H1 (cell line): ENCODE data around the gene SLC12A8. TPM values are rescaled to one million over a fixed set of nuclear protein-coding genes. Genes with fewer than 3 reads are reported as not detected.

Source experiments
- CTCF ChIA-PET: fragments of 300-600 bp; sonication (Branson Sonifier 250); formaldehyde crosslinking; loops from one replicate; lab custom pipeline; 2021; ENCODE audit not compliant: partially characterized antibody; lab: Charles Lee
- POLR2A ChIA-PET: fragments of 300-600 bp; sonication (Branson Sonifier 250); formaldehyde crosslinking; loops from one replicate; lab custom pipeline; 2021; ENCODE audit warnings: inconsistent platforms; ENCODE audit not compliant: partially characterized antibody; lab: Charles Lee
- DNase-seq, 2 experiments: peaks; one replicate each; pipeline versions ENCODE4 v3.0.0 to v3.0.0-alpha.2; 2010 to 2022; ENCODE audit warnings: low spot score in 2 of 2, low read depth in 1 of 2, mixed read lengths in 1 of 2
- FAIRE-seq: peaks from 2 replicates; lab custom pipeline; 2011; peaks lifted over from hg19 to GRCh38; lab: Jason Lieb, UNC
- H2AFZ ChIP-seq: 2 replicates; pipeline ENCODE4 v1.8.1; 2012; ENCODE audit warnings: low read length, inconsistent platforms
- H2AK5ac ChIP-seq: 2 replicates; pipeline ENCODE4 v1.6.1; 2013; ENCODE audit warnings: low read depth, low read length
- H2BK120ac ChIP-seq: replicated peaks from 2 replicates; pipeline ENCODE3; 2013; ENCODE audit warnings: low read depth, low read length, inconsistent platforms
- H2BK12ac ChIP-seq: 2 replicates; pipeline ENCODE4 v1.6.1; 2013; ENCODE audit warnings: low read depth, low read length
- H2BK15ac ChIP-seq: 2 replicates; pipeline ENCODE4 v1.6.1; 2013; ENCODE audit warnings: low read length
- H2BK20ac ChIP-seq: 2 replicates; pipeline ENCODE4 v1.6.1; 2013; ENCODE audit warnings: low read length
- H2BK5ac ChIP-seq: 2 replicates; pipeline ENCODE4 v1.6.1; 2013; ENCODE audit warnings: low read depth, low read length
- H3K14ac ChIP-seq: 2 replicates; pipeline ENCODE4 v1.6.1; 2013; ENCODE audit warnings: inconsistent platforms; ENCODE audit not compliant: insufficient read length
- H3K18ac ChIP-seq: 2 replicates; pipeline ENCODE4 v1.6.1; 2013; ENCODE audit warnings: low read length; ENCODE audit errors: extremely low read depth
- H3K23ac ChIP-seq: 2 replicates; pipeline ENCODE4 v1.6.1; 2013; ENCODE audit warnings: inconsistent platforms; ENCODE audit not compliant: insufficient read length
- H3K23me2 ChIP-seq: 2 replicates; pipeline ENCODE4 v1.6.1; 2013; ENCODE audit warnings: low read depth, low read length
- H3K27ac ChIP-seq: 2 replicates; pipeline ENCODE4 v1.6.1; 2011; ENCODE audit warnings: low read depth, low read length, inconsistent platforms
- H3K27me3 ChIP-seq, 4 experiments: replicated peaks in 1 of 4; 1 replicate in 1 of 4; 2 replicates in 3 of 4; pipeline versions ENCODE4 v1.6.1 to v1.8.1; 2011 to 2013; ENCODE audit warnings: low read length in 3 of 4, mild to moderate bottlenecking in 3 of 4, inconsistent platforms in 2 of 4, mixed read lengths in 2 of 4, moderate library complexity in 1 of 4; ENCODE audit not compliant: control insufficient read depth in 3 of 4, insufficient read depth in 3 of 4; ENCODE audit errors: extremely low read depth in 1 of 4
- H3K36me3 ChIP-seq, 4 experiments: 2 replicates each; pipeline versions ENCODE4 v1.6.1 to v1.8.1; 2011 to 2013; ENCODE audit warnings: mild to moderate bottlenecking in 4 of 4, low read length in 3 of 4, moderate library complexity in 2 of 4, control low read depth in 1 of 4, inconsistent platforms in 1 of 4; ENCODE audit not compliant: insufficient read depth in 4 of 4, control insufficient read depth in 2 of 4
- H3K4ac ChIP-seq: replicated peaks from 2 replicates; pipeline ENCODE3; 2013; ENCODE audit warnings: low read length, low read depth, mixed read lengths, inconsistent platforms; ENCODE audit not compliant: insufficient read length
- H3K4me1 ChIP-seq, 4 experiments: replicated peaks in 1 of 4; 1 replicate in 1 of 4; 2 replicates in 3 of 4; pipeline versions ENCODE4 v1.6.1 to v1.8.1; 2011 to 2013; ENCODE audit warnings: low read length in 3 of 4, inconsistent platforms in 2 of 4, mixed read lengths in 1 of 4; ENCODE audit not compliant: insufficient read depth in 4 of 4, control insufficient read depth in 3 of 4
- H3K4me2 ChIP-seq, 2 experiments: 2 replicates each; pipeline versions ENCODE4 v1.6.1 to v1.8.1; 2011 to 2013; ENCODE audit warnings: low read depth in 2 of 2, low read length in 2 of 2, control low read depth in 1 of 2, inconsistent platforms in 1 of 2, mild to moderate bottlenecking in 1 of 2; ENCODE audit not compliant: insufficient read depth in 1 of 2
- H3K4me3 ChIP-seq, 4 experiments: fragments of 200-600, 300-600 bp in 1 of 4; sonication (generic), shearing (Covaris generic), sonication (Bioruptor Twin) in 1 of 4; 2 replicates each; pipeline versions ENCODE4 v1.5.1 to v1.8.1; 2011 to 2016; ENCODE audit warnings: low read length in 4 of 4, low read depth in 3 of 4, control low read depth in 2 of 4, inconsistent platforms in 2 of 4, mild to moderate bottlenecking in 2 of 4, mixed read lengths in 1 of 4, moderate library complexity in 1 of 4; ENCODE audit not compliant: insufficient read depth in 2 of 4; ENCODE audit errors: extremely low read depth in 1 of 4
- H3K56ac ChIP-seq: replicated peaks from 2 replicates; pipeline ENCODE3; 2013; ENCODE audit warnings: low read depth, mild to moderate bottlenecking, mixed read lengths, low read length, inconsistent platforms; ENCODE audit not compliant: insufficient read length
- H3K79me1 ChIP-seq: 2 replicates; pipeline ENCODE4 v1.6.1; 2013; ENCODE audit warnings: low read depth, low read length, control low read depth
- H3K79me2 ChIP-seq, 2 experiments: 2 replicates each; pipeline versions ENCODE4 v1.6.1 to v1.8.1; 2012 to 2013; ENCODE audit warnings: low read length in 2 of 2, mild to moderate bottlenecking in 2 of 2, inconsistent platforms in 1 of 2; ENCODE audit not compliant: insufficient read depth in 2 of 2, control insufficient read depth in 1 of 2
- H3K9ac ChIP-seq, 4 experiments: replicated peaks in 1 of 4; 1 replicate in 1 of 4; 2 replicates in 3 of 4; pipeline versions ENCODE4 v1.6.1 to v1.8.1; 2011 to 2013; ENCODE audit warnings: low read depth in 3 of 4, low read length in 3 of 4, control low read depth in 2 of 4, mild to moderate bottlenecking in 2 of 4, moderate library complexity in 2 of 4, inconsistent platforms in 1 of 4; ENCODE audit errors: extremely low read depth in 1 of 4
- H3K9me3 ChIP-seq, 2 experiments: 2 replicates each; pipeline versions ENCODE4 v1.6.1 to v1.8.1; 2012 to 2013; ENCODE audit warnings: mild to moderate bottlenecking in 2 of 2, moderate library complexity in 2 of 2, control low read depth in 1 of 2, inconsistent platforms in 1 of 2, low read depth in 1 of 2, low read length in 1 of 2, mixed read lengths in 1 of 2; ENCODE audit not compliant: insufficient read depth in 2 of 2
- H4K20me1 ChIP-seq, 2 experiments: replicated peaks in 1 of 2; 2 replicates each; pipeline versions ENCODE3 to v1.8.1; 2011 to 2013; ENCODE audit warnings: inconsistent platforms in 2 of 2, low read length in 2 of 2, mild to moderate bottlenecking in 1 of 2; ENCODE audit not compliant: insufficient read depth in 2 of 2, control insufficient read depth in 1 of 2
- H4K5ac ChIP-seq: 2 replicates; pipeline ENCODE4 v1.6.1; 2013; ENCODE audit warnings: low read length, low read depth, mixed read lengths, inconsistent platforms; ENCODE audit not compliant: insufficient read length
- H4K8ac ChIP-seq: 2 replicates; pipeline ENCODE4 v1.8.0; 2013; ENCODE audit warnings: mild to moderate bottlenecking, moderate library complexity, low read length, inconsistent platforms; ENCODE audit not compliant: insufficient read depth; ENCODE audit errors: extremely low read depth
- H4K91ac ChIP-seq: replicated peaks from 2 replicates; pipeline ENCODE3; 2013; ENCODE audit warnings: low read length, mixed read lengths, inconsistent platforms; ENCODE audit not compliant: insufficient read length
- CREB1 ChIP-seq: IDR thresholded peaks from 2 replicates; pipeline ENCODE4 v1.6.1; 2012; ENCODE audit warnings: inconsistent platforms
- EGR1 ChIP-seq: IDR thresholded peaks from 2 replicates; pipeline ENCODE4 v1.6.1; 2011; ENCODE audit warnings: low read depth, low read length, borderline replicate concordance
- JUN ChIP-seq: IDR thresholded peaks from 2 replicates; pipeline ENCODE4 v1.6.1; 2011; ENCODE audit warnings: low read depth, mild to moderate bottlenecking, improper control_type of control experiment, low read length
- JUND ChIP-seq: IDR thresholded peaks from 2 replicates; pipeline ENCODE4 v1.6.1; 2011; ENCODE audit warnings: mild to moderate bottlenecking, improper control_type of control experiment, low read length
- KDM4A ChIP-seq: IDR thresholded peaks from one replicate; pipeline ENCODE4 v1.7.1; 2012; ENCODE audit warnings: low read depth, mild to moderate bottlenecking, moderate library complexity, low read length, inconsistent platforms; ENCODE audit not compliant: severe bottlenecking
- SIN3A ChIP-seq, 2 experiments: IDR thresholded peaks in 1 of 2; conservative IDR thresholded peaks in 1 of 2; 2 replicates each; pipeline ENCODE4 v1.6.1; 2011 to 2012; ENCODE audit warnings: low read length in 2 of 2, improper control_type of control experiment in 1 of 2, low read depth in 1 of 2, mild to moderate bottlenecking in 1 of 2
- SIRT6 ChIP-seq: IDR thresholded peaks from one replicate; pipeline ENCODE4 v1.7.1; 2012; ENCODE audit warnings: low read length, inconsistent platforms
- SP2 ChIP-seq: IDR thresholded peaks from 2 replicates; pipeline ENCODE4 v1.6.1; 2012; ENCODE audit warnings: mild to moderate bottlenecking, low read length, inconsistent platforms
- TAF7 ChIP-seq: optimal IDR thresholded peaks from 2 replicates; pipeline ENCODE3; 2011; ENCODE audit warnings: low read depth, mild to moderate bottlenecking, inconsistent platforms, low read length, moderate library complexity, borderline replicate concordance
- TBP ChIP-seq: IDR thresholded peaks from 2 replicates; pipeline ENCODE4 v1.6.1; 2011; ENCODE audit warnings: low read depth, low read length, improper control_type of control experiment
- WGBS, 2 experiments: shearing (Covaris generic) in 1 of 2; methylation state at CpG; one replicate each; pipeline versions ENCODE4 v1.1.6 to v1.1.7; 2013 to 2015; ENCODE audit warnings: low lambda C conversion rate in 2 of 2, mixed read lengths in 2 of 2, inconsistent platforms in 1 of 2, low coverage in 1 of 2, missing lambda C conversion rate in 1 of 2; ENCODE audit not compliant: insufficient replicate concordance in 2 of 2, insufficient coverage in 1 of 2, insufficient read length in 1 of 2; ENCODE audit errors: extremely low coverage in 1 of 2, missing lambda C conversion rate in 1 of 2; 5-methylcytosine and 5-hydroxymethylcytosine counted together
- polyA plus RNA-seq, 7 experiments: library from polyadenylated mRNA; depleted of rRNA in 3 of 7; stranded (reverse) in 5 of 7; unstranded in 2 of 7; fragments of >200 nt in 5 of 7; fragments of 200-250 nt in 2 of 7; gene quantifications; 1 replicate in 5 of 7; 2 replicates in 1 of 7; 4 replicates in 1 of 7; pipeline versions ENCODE4 v1.2.1 to v1.2.3, GENCODE V29; 2011 to 2013; ENCODE audit warnings: missing spikeins in 2 of 7, mixed read lengths in 2 of 7
- total RNA-seq: library from RNA; stranded (reverse); fragmentation: NEBNext Ultra II Directional; extraction: Animal tissue kit (Norgen Biotek cat#: 25700); gene quantifications from 2 replicates; pipeline ENCODE4 v1.2.1, GENCODE V29; 2021
- TF ChIP-seq, protein P1 (sequence below): IDR thresholded peaks from 2 replicates; pipeline ENCODE4 v1.6.1; 2011; ENCODE audit warnings: low read length, improper control_type of control experiment
- TF ChIP-seq, protein P2 (sequence below): IDR thresholded peaks from 2 replicates; pipeline ENCODE4 v1.6.1; 2012; ENCODE audit warnings: low read length, inconsistent platforms

Gene SLC12A8
- total and polyA plus RNA-seq, 2 of the 8 experiments (the other 6 are each of a cell fraction or from before 2014, with no cell fraction given), result 13.7 to 14.4 TPM

DNA sequence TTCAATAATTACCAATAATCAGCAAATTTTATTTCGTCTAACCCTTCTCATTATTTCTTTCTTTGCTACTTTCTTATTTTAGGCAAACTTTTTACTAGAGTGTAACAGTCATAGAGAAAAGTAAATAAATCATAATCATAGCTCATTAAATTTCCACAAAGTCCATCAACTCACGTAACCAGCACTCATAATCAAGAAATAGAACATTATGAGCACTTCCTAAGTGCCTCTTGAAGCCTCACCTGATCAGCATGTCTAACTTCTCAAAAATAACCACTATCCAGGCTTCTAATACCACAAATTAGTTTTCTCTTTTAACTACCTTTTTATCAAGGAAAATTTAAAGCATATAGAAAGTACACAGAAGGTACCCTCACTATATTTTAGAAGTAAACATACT, 38.4 kb upstream of the SLC12A8 start:
- POLR2A ChIA-PET, result no interaction called here
- no peak overlapping the region for H3K18ac ChIP-seq
- H4K20me1 ChIP-seq, result no peaks in the 10 kb centered on the region
- H3K4me2 ChIP-seq, result no peak overlapping the region
- no peak overlapping the region for H4K91ac ChIP-seq
- 94 to 100% methylated on average over 1 to 2 of the region's 2 CpGs for WGBS, 2 experiments
- H3K79me1 ChIP-seq, result no peaks in the 10 kb centered on the region
- FAIRE-seq, result no peak
- no peak overlapping the region for H2BK120ac ChIP-seq
- no peak for DNase-seq
- CTCF ChIA-PET, result interaction anchor here (0.8 to 1.4 kb wide), 2 partner anchors 10 to 11 kb away, joined by 3 read pairs; no protein-coding TSS in a partner anchor
- no peak overlapping the region for H2AFZ ChIP-seq
- no peaks in the 10 kb centered on the region for H3K27me3 ChIP-seq
- no peaks in the 10 kb centered on the region for H3K79me2 ChIP-seq
- no peak overlapping the region for H3K23ac ChIP-seq
- no peak overlapping the region for H4K5ac ChIP-seq
- no peak overlapping the region for H3K9ac ChIP-seq
- no peak overlapping the region for H3K14ac ChIP-seq
- no peaks in the 10 kb centered on the region for H3K4me1 ChIP-seq
- H3K9me3 ChIP-seq, result no peaks in the 10 kb centered on the region
- H2BK12ac ChIP-seq, result no peak overlapping the region
- no peak overlapping the region for H3K56ac ChIP-seq
- no peaks in the 10 kb centered on the region for H3K36me3 ChIP-seq
- H2BK20ac ChIP-seq, result no peak overlapping the region
- H2AK5ac ChIP-seq, result no peak overlapping the region
- no peak overlapping the region for H2BK5ac ChIP-seq
- H3K4ac ChIP-seq, result no peak overlapping the region
- no peak overlapping the region for H3K27ac ChIP-seq
- H2BK15ac ChIP-seq, result no peak overlapping the region
- no peak overlapping the region for H3K4me3 ChIP-seq
- no peak overlapping the region for H4K8ac ChIP-seq
- no peak for TF ChIP-seq SP2
- TF ChIP-seq, protein P1, sequence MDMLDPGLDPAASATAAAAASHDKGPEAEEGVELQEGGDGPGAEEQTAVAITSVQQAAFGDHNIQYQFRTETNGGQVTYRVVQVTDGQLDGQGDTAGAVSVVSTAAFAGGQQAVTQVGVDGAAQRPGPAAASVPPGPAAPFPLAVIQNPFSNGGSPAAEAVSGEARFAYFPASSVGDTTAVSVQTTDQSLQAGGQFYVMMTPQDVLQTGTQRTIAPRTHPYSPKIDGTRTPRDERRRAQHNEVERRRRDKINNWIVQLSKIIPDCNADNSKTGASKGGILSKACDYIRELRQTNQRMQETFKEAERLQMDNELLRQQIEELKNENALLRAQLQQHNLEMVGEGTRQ, result no peak
- no peak for TF ChIP-seq JUND
- TF ChIP-seq CREB1, result no peak
- no peak for TF ChIP-seq TAF7
- no peak for TF ChIP-seq SIRT6
- TF ChIP-seq JUN, result no peak
- no peak for TF ChIP-seq EGR1
- no peak for TF ChIP-seq SIN3A (conservative IDR thresholded peaks at IDR 0.05 in 1 of 2, IDR thresholded peaks at IDR 0.05 in 1 of 2; ENCODE audit: low read depth in 1 of 2, low read length in 2 of 2)
- TF ChIP-seq, protein P2, sequence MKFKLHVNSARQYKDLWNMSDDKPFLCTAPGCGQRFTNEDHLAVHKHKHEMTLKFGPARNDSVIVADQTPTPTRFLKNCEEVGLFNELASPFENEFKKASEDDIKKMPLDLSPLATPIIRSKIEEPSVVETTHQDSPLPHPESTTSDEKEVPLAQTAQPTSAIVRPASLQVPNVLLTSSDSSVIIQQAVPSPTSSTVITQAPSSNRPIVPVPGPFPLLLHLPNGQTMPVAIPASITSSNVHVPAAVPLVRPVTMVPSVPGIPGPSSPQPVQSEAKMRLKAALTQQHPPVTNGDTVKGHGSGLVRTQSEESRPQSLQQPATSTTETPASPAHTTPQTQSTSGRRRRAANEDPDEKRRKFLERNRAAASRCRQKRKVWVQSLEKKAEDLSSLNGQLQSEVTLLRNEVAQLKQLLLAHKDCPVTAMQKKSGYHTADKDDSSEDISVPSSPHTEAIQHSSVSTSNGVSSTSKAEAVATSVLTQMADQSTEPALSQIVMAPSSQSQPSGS, result no peak
- no peak for TF ChIP-seq KDM4A
- TF ChIP-seq TBP, result no peak
- H3K23me2 ChIP-seq, result no peaks in the 10 kb centered on the region; the same call in 1 of the 2 replicates
